GM10266 (cell line): Measurements from ENCODE around the gene VILL.

Experiments
- DNase-seq: peaks from one replicate; pipeline ENCODE4 v3.0.0; 2012; ENCODE audit errors: extremely low spot score
- CTCF ChIP-seq: IDR thresholded peaks from 2 replicates; pipeline ENCODE4 v1.5.1; 2012; ENCODE audit warnings: mild to moderate bottlenecking, low read depth; ENCODE audit not compliant: control insufficient read depth, insufficient read depth; ENCODE audit errors: missing control alignments

The VILL gene

GRCh38 chr3:38002291-38002876 lies 11.8 kb downstream of the VILL start:
- no peak for TF ChIP-seq CTCF
- DNase-seq: no peak

GRCh38 chr3:38002940-38003339 lies 12.4 kb downstream of the VILL start:
- DNase-seq: no peak
- no peak for TF ChIP-seq CTCF

DNA sequence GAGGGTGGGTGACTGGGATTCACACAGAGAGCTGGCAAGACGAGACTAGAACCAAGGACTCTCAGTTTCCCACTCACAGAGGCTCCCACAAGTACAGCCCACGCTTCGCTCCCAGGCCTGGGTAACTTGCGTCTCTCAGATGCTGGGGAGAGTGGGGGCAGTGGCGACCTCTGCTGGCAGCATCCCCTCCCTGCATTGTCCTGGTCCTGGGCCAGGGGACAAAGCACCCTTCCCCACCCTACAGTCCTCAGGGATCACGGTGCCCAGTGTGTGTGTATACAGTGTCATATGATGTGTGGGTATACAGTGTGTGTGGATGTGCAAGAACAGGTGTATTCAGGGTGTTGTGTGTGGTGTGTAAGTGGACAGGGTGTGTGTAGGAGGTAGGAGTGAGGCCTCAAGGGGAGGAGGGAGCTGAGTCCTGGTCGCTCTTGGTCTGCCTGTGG lies 12.8 kb downstream of the VILL start:
- peak; percentile 84 for TF ChIP-seq CTCF
- peak; percentile 74 for DNase-seq

DNA sequence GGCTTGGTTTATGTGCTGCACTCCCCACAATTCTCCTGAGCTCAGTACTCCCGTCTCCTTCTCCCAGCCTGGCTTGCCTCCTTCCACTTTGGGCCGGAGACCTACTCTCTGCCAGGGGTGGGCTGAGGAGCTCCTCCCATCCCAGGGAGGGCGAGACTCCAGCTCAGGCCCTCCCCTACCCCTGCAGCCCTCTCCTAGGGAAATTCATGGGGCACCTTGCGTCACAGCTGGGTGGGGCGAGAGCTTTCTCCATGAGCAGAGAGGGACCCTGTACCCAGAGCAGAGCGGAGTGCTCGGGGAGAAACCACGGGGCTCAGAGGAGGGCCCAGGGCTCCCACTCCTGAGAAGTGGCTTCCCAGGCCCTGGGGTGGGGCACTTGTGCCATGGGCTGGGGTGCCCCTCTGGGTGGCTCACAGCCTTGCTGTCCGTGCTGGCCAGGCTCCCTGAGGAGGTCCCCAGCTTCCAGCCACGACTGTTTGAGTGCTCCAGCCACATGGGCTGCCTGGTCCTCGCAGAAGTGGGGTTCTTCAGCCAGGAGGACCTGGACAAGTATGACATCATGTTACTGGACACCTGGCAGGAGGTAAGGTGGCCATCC lies 13.3 kb downstream of the VILL start:
- peak; percentile 9 for TF ChIP-seq CTCF
- no peak for DNase-seq

DNA sequence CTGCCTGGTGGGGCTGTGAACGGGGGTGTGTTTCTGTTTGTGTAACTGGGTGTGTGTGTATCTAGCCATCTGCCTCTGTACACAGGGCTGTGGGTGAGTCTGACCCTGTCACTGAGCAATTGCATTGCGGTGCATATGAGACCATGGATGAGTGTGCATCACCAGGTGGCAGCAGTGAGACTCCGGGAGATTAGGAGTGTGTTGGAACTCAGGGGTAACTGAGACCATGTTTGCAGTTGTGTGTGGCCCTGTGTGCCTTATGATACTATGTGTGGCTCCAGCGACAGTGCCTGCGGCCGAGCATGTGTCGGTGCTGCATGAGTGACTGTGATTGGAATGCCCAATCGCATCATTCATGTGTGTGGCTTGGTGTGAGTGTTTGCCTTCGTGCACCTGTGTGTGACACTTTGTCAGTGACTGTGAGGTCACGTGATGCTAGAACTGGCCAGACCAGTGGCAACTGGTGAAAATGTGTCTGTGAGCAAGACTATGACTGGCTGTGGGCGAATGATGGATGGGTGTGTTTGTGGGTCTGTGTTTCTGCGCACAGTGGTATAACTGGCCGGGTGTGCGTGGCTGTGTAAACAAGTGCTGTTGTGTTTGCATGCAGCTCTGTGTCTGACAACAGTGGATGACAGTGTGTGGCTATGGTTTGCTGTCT lies 14.0 kb downstream of the VILL start:
- no peak for DNase-seq
- TF ChIP-seq CTCF: peak; percentile 62

GRCh38 chr3:38005076-38006020 lies 14.8 kb downstream of the VILL start:
- TF ChIP-seq CTCF: no peak
- DNase-seq: no peak

DNA sequence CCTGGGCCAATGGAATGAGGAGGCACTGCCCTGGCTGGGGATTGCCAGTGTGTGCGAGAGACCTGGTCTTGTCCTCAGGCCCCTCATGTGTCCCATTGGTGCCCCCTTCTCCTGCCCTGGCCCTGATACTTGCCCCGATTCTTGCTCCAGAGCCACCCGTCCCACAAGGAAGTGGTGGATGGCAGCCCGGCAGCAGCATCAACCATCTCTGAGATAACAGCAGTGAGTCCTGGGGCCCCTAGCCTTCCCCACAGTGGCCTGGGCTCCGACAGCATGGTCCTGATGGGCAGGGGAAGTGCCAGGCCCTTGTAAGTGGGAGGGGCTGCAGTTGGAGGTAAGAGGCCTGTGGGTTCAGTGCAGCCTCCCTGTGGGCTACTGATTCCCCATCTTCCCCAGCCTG lies 15.4 kb downstream of the VILL start:
- DNase-seq: no peak
- no peak for TF ChIP-seq CTCF
